Right renal pelvis (tissue), 4 donors: ENCODE measurements around the gene SYNJ2BP. TPM values are rescaled to one million over a fixed set of nuclear protein-coding genes. Genes with fewer than 3 reads are reported as not detected.

Source experiments
- DNase-seq, 4 donors: peaks; one replicate each; pipeline ENCODE4 v3.0.0-alpha.2; 2013; ENCODE audit warnings: low read depth in 4 of 4, low spot score in 3 of 4, missing footprints in 1 of 4
- polyA plus RNA-seq, 4 donors: library from polyadenylated mRNA; unstranded; fragments of 120-200 nt; gene quantifications; one replicate each; pipeline ENCODE4 v1.2.1, GENCODE V29; 2013; ENCODE audit not compliant: insufficient read length in 4 of 4

The SYNJ2BP gene
- polyA plus RNA-seq, 4 donors = 36.7 to 50.4 (median 45.7) TPM

DNA sequence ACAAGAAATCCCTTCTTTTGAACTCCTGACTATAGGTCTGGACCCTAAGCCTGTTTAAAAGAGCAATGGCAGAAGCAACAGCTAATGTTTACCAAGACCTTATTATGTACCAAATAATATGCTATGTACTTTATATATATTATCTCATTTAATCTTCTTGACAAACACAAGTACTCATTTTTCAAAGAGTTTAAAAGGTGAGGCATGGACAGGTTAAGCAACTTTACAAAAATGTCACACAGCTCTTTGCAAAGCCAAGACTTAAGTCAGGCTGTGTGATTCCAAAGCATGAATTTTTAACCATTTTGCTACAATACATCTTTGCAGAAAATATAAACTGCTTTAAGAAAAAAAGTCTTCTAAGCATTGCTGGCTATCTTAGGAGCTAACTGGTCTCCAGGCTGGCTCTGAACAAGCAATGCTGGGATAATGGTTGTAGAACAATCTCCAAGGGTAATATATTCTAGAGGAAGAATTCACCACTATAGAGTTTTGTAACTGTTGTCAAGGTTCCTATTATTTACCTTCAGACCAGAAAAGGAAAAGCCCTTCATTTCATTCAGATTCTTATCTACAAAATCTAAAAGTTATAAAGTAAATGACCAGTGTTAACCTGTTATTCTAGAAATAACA lies 22.1 kb downstream of the SYNJ2BP start:
- DNase-seq = no peak

DNA sequence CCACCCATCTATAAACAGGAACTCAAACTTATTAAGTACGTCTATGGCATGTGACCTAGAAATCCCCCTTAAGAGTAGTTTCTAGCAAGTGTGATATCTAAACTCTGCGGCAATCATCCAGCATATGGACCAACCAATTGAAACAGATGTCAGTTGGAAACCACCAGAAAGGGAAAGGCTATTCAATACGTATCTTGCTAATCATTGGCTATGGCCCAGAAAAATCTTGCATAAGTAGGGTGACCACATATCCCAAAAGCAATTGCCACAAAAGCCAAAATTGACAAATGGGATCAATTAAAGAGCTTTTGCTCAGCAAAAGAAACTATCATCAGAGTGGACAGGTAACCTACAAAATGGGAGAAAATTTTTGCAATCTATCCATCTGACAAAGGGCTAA lies 24.2 kb downstream of the SYNJ2BP start:
- DNase-seq = no peak

DNA sequence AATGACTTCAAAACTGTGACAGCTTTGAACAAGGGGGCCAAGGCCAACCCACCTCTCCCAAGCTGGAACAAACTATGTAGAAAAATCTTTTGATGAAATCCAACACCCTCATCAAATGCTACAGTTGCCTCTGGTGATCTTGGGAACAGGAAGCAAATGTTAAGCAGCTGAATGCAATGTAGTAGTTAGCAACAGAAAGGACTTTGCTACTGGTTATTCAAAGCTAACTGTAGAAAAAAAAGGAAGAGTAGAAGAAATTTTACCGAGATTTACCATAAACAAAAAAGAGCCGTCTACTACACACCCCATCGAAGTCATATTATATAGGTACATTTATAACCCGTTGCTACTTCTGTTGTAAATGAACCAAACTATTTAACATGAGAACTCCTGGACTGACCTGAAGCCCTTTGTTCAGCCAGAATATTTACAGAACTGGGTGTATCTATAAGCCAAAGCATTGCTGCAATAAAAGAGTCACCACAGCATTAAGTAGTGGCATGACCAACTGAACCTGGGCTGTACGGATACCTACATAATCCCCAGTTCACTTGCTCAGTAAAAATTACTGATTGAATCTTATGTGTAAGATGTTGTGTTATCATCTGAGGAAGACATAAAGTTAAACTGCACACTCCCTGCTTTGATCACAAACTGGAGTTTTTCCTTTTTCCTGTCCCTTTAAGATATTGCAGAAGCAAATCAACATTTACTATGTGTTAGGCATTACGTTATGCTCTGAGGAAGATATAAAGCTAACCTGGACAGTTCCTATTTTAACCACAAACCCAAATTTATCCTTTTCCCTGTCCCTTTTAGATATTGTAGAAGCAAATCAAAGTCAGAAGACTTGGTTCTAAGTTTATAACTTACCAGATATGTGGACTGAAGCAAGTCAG lies 25.1 kb downstream of the SYNJ2BP start:
- no peak for DNase-seq

DNA sequence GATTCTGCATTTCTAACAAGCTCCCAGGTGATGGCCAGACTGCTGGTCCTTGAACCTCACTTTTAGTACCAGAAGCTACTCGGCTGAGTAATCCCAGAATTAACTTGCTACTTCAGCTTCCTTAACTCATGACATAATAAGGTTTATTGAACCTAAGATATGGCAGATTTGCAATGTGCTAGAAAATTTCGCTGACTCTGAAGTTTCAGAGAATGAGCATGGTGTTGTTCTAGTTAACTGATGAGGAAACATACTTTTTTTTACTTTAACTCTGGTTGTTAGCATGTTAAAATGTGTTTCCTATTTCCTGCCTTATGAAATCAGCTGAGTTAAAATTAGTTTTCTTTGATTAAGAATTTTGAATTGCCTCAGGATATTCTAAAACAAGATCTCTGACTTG lies 34.4 kb downstream of the SYNJ2BP start:
- no peak for DNase-seq

DNA sequence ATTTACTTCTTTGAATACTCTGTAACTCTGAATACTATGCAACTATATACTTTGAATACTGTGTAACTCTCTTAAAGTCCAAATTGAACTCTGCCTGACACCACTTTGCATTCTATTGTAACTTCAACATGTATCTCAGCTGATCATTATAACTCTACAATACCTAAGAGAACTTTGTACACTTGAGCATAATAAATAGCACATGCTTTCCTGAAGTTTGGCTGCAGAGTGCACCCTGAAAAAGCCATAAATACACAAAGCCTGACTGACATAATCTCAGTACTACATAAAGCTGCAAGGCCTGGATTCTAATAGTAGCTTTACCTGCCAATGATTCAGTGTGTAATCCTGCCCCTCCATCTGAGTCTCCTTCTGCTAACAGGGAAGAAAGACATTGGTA lies 36.1 kb downstream of the SYNJ2BP start:
- no peak for DNase-seq

DNA sequence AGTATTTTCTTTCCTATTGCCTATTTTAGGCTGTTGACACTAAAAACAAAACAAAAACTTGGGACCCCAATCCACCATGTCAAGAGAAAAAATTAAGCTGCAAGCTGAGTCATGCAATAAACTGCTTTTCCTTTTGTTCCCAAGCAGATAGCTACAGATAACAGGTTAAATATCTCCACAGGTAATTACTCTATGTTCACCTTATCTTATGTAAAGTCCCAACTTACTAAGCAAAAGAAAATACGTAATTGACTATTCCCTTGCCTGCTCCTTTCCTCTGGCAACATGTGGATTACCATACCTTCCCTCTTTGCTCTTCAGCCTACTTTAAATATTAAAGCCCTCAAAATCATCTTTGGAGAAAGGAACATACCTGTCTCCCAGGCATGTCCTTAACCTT lies 38.2 kb downstream of the SYNJ2BP start:
- DNase-seq = no peak

Other genes starting within 250 kb of the SYNJ2BP start
- under 1 TPM; 0.24 to 0.67 (median 0.42) TPM for gene SLC8A3, start 228.1 kb downstream of the SYNJ2BP start, polyA plus RNA-seq
- gene COX16, start 57.4 kb downstream of the SYNJ2BP start, polyA plus RNA-seq = 100 to 1,000 TPM in 1 of 4 donors, 10 to 100 TPM in 3; 82.3 to 102 (median 97.6) TPM
- under 1 TPM; 0.16 to 0.43 (median 0.30) TPM for gene ADAM21, start 35.1 kb upstream of the SYNJ2BP start, polyA plus RNA-seq
- under 1 TPM in 3 of 4 donors, not detected in 1; 0.06 to 0.16 (median 0.10) TPM for gene ADAM20, start 117.9 kb upstream of the SYNJ2BP start, polyA plus RNA-seq
- gene MED6, start 183.6 kb upstream of the SYNJ2BP start, polyA plus RNA-seq = 10 to 100 TPM; 33.3 to 43.8 (median 42.0) TPM
- 1 to 10 TPM; 3.2 to 3.8 (median 3.7) TPM for gene TTC9, start 224.8 kb upstream of the SYNJ2BP start, polyA plus RNA-seq